ENCODE results near the gene ARAP3.

ARAP3 gene

GRCh38 chr5:141704782-141705297 lies 22.8 kb upstream of the ARAP3 start:
- H3K4me3 ChIP-seq (ENCODE audit: low read depth, low read length) = no peak overlapping the region
- peaks cover 34% of the 10 kb centered on the region for H3K27me3 ChIP-seq (replicated peaks)
- no peak overlapping the region for H3K27ac ChIP-seq
- DNase-seq = no peak
- no peak for TF ChIP-seq CTCF (IDR thresholded peaks at IDR 0.05; ENCODE audit: low read depth, low read length, missing control alignments)
- no peaks in the 10 kb centered on the region for H3K36me3 ChIP-seq (replicated peaks)
- in situ Hi-C loops (cut with HindIII; ENCODE audit: low pct_ligation_motif_present, low sequenced_read_pairs) = no loop called here

GRCh38 chr5:141703133-141703561 lies 21.1 kb upstream of the ARAP3 start:
- peak overlapping the region; percentile 50 for H3K4me3 ChIP-seq (ENCODE audit: low read depth, low read length)

GRCh38 chr5:141701360-141702119 lies 19.5 kb upstream of the ARAP3 start:
- H3K36me3 ChIP-seq (replicated peaks) = no peaks in the 10 kb centered on the region
- in situ Hi-C loops (cut with HindIII; ENCODE audit: low pct_ligation_motif_present, low sequenced_read_pairs) = no loop called here
- TF ChIP-seq CTCF (IDR thresholded peaks at IDR 0.05; ENCODE audit: low read depth, low read length, missing control alignments) = no peak
- no peak for DNase-seq
- H3K27ac ChIP-seq = no peak overlapping the region
- peaks cover 39% of the 10 kb centered on the region for H3K27me3 ChIP-seq (replicated peaks)
- no peak overlapping the region for H3K4me3 ChIP-seq (ENCODE audit: low read depth, low read length)

More at GRCh38 chr5:141703133-141703561, 21.1 kb upstream of the ARAP3 start:
- no peak for DNase-seq
- Histone ChIP-seq H3K36me3 (replicated peaks) (no peaks in the 10 kb centered on the region), H3K27me3 (replicated peaks) (peaks cover 38% of the 10 kb centered on the region), H3K27ac (no peak overlapping the region)
- in situ Hi-C loops (cut with HindIII; ENCODE audit: low pct_ligation_motif_present, low sequenced_read_pairs) = no loop called here
- no peak for TF ChIP-seq CTCF (IDR thresholded peaks at IDR 0.05; ENCODE audit: low read depth, low read length, missing control alignments)

DNA sequence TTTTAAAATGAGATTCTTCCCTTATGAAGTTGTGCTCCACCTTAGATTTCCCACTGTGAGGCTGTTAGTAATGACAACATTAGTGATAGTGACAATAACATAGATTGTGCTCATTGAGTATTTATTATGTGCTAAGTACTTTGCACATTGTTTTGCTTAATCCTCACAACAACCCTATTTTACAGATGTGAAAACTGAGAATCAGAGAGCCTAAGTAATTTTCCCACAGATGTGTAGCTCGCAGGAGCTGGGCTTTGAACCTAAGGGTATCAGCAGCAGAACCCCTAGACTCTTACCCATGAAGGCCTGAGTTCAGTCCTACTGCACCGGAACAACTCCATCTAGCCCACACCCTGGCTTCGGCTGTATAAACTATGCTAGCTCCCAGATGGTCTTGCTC lies 15.6 kb upstream of the ARAP3 start:
- no peak for TF ChIP-seq CTCF (IDR thresholded peaks at IDR 0.05; ENCODE audit: low read depth, low read length, missing control alignments)
- Histone ChIP-seq H3K27me3 (replicated peaks) (peaks cover 20% of the 10 kb centered on the region), H3K36me3 (replicated peaks) (no peaks in the 10 kb centered on the region), H3K27ac (no peak overlapping the region), H3K4me3 (ENCODE audit: low read depth, low read length) (no peak overlapping the region)
- no peak for DNase-seq
- in situ Hi-C loops (cut with HindIII; ENCODE audit: low pct_ligation_motif_present, low sequenced_read_pairs) = no loop called here

DNA sequence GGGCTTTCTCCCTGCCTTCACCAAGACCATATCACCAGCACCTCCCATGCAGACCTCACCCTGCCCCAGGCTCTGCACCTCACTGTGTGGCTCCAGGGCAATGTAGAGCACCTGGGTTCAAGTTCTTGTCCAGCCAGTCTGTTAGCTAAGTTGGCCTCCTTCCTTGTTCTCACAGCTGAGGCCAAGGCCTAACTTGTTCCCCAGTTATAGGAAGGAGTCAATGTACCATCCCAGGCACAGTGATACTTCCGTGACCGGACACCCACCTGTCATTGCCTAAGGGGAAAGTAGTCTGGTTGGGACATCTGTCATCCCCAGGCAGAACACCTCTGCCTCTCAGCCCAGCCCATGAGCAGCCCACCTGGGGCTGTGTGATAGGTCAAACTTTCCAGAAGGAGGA lies 14.4 kb upstream of the ARAP3 start:
- TF ChIP-seq CTCF (IDR thresholded peaks at IDR 0.05; ENCODE audit: low read depth, low read length, missing control alignments) = no peak
- DNase-seq = no peak
- Histone ChIP-seq H3K27me3 (replicated peaks) (peaks cover 11% of the 10 kb centered on the region), H3K27ac (no peak overlapping the region), H3K4me3 (ENCODE audit: low read depth, low read length) (no peak overlapping the region), H3K36me3 (replicated peaks) (no peaks in the 10 kb centered on the region)
- in situ Hi-C loops (cut with HindIII; ENCODE audit: low pct_ligation_motif_present, low sequenced_read_pairs) = no loop called here
